ENCODE measurements around the gene FGG.

Gene FGG

DNA sequence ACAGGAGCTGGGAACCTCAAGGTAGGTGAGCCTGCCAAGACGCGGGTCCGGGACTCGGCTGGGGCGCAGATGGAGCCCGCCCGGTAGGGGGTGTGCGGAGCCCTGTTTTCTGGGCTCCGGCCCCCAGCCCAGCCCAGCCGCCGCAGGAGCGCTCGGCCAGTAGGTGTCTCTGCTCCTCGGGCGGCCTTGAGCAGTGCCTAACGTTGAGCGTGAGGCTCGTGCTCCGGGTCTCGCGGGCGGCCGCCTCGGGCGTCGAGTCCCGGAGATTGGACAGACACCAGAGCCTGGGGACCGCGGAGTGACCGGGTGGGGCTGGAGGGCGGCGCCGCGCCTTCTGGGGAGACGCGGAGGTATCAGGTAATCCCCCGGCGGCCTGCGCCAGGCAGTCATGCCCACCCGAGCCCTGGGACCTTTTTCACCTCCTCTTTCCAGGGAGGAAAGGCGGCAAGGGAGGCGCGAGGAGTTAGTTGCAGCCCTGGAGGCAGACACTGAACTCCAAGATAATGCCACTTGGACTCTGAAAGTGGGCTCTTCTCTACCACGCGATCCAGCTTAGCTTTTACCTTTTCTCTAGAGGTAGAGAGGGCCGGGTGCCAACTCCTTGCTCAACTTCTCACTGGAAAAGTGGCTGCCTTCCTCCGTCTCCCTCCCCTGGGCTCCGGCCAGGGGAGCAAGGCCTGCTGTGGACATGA, 14.5 kb upstream of the FGG start:
- TF ChIP-seq FOXP2 (optimal IDR thresholded peaks at IDR 0.05; ENCODE audit: borderline replicate concordance, extremely low read depth, extremely low read length, insufficient read depth) (no peak), SIN3A (IDR thresholded peaks at IDR 0.05; ENCODE audit: borderline replicate concordance, insufficient read depth, low read length) (no peak), POLR2AphosphoS5 (IDR thresholded peaks at IDR 0.05; ENCODE audit: low read depth, low read length) (no peak)

DNA sequence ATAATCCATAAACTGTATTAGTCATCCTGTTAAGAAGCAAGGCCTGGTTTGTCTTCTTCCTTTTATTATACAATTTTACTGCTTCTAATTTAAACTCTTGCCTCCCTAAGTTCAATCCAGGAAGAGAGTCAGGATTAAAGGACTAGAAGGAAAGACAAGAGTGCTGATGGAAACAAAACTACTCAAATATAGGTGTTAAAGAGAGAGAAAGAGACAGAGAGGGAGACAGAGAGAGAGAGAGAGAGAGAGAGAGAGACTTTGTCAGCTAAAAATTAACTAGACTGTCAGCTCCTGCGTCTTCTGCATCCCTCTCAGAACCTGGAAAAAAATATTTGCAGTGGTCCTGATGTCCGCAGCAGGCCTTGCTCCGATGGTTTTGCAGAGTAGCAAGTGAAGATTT, 13.5 kb upstream of the FGG start:
- TF ChIP-seq FOXP2 (optimal IDR thresholded peaks at IDR 0.05; ENCODE audit: borderline replicate concordance, extremely low read depth, extremely low read length, insufficient read depth) = no peak
- no peak for TF ChIP-seq SIN3A (IDR thresholded peaks at IDR 0.05; ENCODE audit: borderline replicate concordance, insufficient read depth, low read length)
- TF ChIP-seq POLR2AphosphoS5 (IDR thresholded peaks at IDR 0.05; ENCODE audit: low read depth, low read length) = no peak
- no peak for TF ChIP-seq TAF1 (IDR thresholded peaks at IDR 0.05; ENCODE audit: borderline replicate concordance, insufficient read depth, low read length)
- TF ChIP-seq, protein P1, sequence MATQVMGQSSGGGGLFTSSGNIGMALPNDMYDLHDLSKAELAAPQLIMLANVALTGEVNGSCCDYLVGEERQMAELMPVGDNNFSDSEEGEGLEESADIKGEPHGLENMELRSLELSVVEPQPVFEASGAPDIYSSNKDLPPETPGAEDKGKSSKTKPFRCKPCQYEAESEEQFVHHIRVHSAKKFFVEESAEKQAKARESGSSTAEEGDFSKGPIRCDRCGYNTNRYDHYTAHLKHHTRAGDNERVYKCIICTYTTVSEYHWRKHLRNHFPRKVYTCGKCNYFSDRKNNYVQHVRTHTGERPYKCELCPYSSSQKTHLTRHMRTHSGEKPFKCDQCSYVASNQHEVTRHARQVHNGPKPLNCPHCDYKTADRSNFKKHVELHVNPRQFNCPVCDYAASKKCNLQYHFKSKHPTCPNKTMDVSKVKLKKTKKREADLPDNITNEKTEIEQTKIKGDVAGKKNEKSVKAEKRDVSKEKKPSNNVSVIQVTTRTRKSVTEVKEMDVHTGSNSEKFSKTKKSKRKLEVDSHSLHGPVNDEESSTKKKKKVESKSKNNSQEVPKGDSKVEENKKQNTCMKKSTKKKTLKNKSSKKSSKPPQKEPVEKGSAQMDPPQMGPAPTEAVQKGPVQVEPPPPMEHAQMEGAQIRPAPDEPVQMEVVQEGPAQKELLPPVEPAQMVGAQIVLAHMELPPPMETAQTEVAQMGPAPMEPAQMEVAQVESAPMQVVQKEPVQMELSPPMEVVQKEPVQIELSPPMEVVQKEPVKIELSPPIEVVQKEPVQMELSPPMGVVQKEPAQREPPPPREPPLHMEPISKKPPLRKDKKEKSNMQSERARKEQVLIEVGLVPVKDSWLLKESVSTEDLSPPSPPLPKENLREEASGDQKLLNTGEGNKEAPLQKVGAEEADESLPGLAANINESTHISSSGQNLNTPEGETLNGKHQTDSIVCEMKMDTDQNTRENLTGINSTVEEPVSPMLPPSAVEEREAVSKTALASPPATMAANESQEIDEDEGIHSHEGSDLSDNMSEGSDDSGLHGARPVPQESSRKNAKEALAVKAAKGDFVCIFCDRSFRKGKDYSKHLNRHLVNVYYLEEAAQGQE (IDR thresholded peaks at IDR 0.05; ENCODE audit: insufficient read depth in 1 of 2, low read depth in 2 of 2, low read length in 2 of 2) = no peak

DNA sequence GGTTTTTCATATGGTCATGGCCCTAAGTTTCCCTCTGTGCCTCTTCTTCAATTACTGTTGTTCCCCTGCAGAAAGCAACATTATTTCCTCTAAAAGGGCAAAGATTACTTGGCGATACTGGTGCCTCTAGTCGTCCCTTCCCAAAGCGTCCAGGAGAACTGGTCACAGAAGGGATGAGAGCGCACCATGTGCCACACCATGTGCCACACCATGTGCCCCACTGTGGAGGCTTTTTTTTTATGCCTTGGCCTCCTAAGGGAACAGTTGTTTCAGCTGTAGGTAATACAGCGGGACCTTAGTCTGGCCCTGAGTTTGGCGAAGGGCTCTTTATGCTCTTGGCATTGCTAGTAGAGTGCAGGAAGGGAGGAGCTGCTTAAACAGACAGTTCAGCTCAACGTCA, 11.5 kb upstream of the FGG start:
- TF ChIP-seq POLR2AphosphoS5 (IDR thresholded peaks at IDR 0.05; ENCODE audit: low read depth, low read length) (no peak), SIN3A (IDR thresholded peaks at IDR 0.05; ENCODE audit: borderline replicate concordance, insufficient read depth, low read length) (no peak), TAF1 (IDR thresholded peaks at IDR 0.05; ENCODE audit: borderline replicate concordance, insufficient read depth, low read length) (no peak), FOXP2 (optimal IDR thresholded peaks at IDR 0.05; ENCODE audit: borderline replicate concordance, extremely low read depth, extremely low read length, insufficient read depth) (no peak)
- TF ChIP-seq, protein P1 (IDR thresholded peaks at IDR 0.05; ENCODE audit: insufficient read depth in 1 of 2, low read depth in 2 of 2, low read length in 2 of 2) = no peak

DNA sequence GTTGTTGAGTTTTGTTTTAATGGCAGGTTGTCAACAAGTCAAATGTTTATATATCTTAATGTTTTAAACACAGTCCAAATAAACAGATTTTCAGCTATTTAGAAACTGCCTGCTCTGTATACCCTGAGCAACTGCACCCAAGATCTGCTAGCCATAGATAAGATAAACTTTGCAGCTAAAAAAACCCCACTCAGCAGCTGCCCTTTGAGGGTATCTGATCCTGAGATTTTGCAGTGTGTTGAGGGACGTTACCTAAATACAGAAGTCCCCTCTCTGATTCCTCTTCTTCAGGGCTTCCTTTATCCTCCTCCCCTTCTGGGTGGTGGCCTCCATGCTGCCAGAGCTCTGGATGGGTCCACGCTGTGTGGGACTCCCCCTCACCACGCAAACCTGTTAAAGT, 11.0 kb upstream of the FGG start:
- no peak for TF ChIP-seq TAF1 (IDR thresholded peaks at IDR 0.05; ENCODE audit: borderline replicate concordance, insufficient read depth, low read length)
- TF ChIP-seq SIN3A (IDR thresholded peaks at IDR 0.05; ENCODE audit: borderline replicate concordance, insufficient read depth, low read length) = no peak
- TF ChIP-seq, protein P1 (IDR thresholded peaks at IDR 0.05; ENCODE audit: insufficient read depth in 1 of 2, low read depth in 2 of 2, low read length in 2 of 2) = no peak
- no peak for TF ChIP-seq POLR2AphosphoS5 (IDR thresholded peaks at IDR 0.05; ENCODE audit: low read depth, low read length)
- TF ChIP-seq FOXP2 (optimal IDR thresholded peaks at IDR 0.05; ENCODE audit: borderline replicate concordance, extremely low read depth, extremely low read length, insufficient read depth) = no peak

DNA sequence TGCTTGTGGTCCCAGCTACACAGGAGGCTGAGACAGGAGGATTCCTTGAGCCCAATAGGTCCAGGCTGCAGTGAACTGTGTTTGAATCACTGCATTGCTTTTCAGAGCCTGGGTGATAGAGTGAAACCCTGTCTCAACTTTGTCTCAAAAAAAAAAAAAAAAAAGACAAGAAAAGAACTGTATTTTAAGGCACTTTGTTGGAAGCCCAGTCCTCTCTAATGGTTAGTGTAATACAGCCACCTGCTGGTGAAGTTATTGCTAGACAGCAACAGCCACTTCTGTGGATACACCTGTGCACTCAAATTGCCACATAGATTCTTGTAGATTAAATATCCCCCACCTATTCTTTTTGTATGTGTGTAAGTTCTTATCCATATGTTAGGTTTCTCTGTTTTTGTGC, 10.1 kb upstream of the FGG start:
- TF ChIP-seq TAF1 (IDR thresholded peaks at IDR 0.05; ENCODE audit: borderline replicate concordance, insufficient read depth, low read length) = no peak
- no peak for TF ChIP-seq POLR2AphosphoS5 (IDR thresholded peaks at IDR 0.05; ENCODE audit: low read depth, low read length)
- no peak for TF ChIP-seq FOXP2 (optimal IDR thresholded peaks at IDR 0.05; ENCODE audit: borderline replicate concordance, extremely low read depth, extremely low read length, insufficient read depth)
- TF ChIP-seq, protein P1 (IDR thresholded peaks at IDR 0.05; ENCODE audit: insufficient read depth in 1 of 2, low read depth in 2 of 2, low read length in 2 of 2) = no peak
- TF ChIP-seq SIN3A (IDR thresholded peaks at IDR 0.05; ENCODE audit: borderline replicate concordance, insufficient read depth, low read length) = no peak
